Measurements from ENCODE around the gene APOBEC3B.
A peak's percentile ranks its signal among the peaks of the same experiment; 100 is the strongest.
"Not testable (repeated sequence)": the region's sequence is repeated elsewhere in the genome, so short reads cannot be mapped to it uniquely, and the experiment has no call there.

APOBEC3B gene

DNA sequence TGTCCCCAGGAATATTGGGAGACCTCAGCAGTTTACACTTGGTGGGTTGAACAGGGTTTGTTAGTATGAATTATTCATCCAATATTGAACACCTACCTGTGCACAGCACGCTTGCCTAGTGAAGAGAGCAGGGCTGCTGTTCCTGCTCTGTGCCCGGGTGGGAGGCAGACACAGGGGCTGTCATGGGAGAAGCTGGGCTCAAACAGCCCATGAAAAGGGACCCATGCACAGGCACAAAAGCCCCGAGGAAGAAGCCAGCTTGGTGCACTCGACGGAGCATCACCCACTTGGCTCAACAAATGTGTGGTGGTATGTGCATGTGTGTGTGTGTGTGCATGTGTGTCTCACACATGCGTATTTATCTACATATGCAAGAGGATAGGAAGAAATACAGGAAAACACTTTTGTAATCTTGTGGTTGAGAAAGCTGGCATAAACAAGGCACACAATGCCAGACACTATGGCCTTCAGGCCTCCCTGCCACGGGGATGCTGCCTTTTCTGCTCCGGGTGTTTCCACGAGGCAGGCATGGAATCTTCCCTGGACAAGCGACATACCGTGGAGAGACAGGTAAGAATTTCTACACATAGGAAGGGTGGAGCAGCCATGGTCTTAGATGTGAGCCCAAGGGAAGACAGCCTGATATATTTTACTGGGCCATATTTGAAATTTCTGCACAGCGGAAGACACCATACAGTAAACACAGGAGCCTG is 29.7 kb upstream of the APOBEC3B start:
- DNase-seq, result peak; percentile 45

DNA sequence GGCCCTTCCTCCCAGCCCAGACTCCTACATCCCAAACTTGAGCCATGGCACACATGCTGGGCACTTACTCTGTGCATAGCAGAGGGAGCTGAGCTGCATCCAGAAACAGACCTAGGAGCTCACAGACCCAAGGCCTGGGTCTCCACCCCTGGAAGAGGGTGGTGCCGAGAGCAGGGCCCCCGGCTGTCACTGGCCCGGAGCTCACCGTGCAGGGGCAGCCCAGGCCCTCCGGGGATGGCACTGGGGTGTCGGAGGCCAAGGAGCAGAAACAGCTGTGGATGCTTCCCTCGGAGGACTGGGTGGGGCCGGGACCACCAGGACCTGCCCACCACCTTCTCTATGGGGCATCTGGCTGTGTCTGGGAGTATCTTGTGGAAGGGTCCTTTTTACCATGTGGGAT is 29.1 kb upstream of the APOBEC3B start:
- no peak for DNase-seq

DNA sequence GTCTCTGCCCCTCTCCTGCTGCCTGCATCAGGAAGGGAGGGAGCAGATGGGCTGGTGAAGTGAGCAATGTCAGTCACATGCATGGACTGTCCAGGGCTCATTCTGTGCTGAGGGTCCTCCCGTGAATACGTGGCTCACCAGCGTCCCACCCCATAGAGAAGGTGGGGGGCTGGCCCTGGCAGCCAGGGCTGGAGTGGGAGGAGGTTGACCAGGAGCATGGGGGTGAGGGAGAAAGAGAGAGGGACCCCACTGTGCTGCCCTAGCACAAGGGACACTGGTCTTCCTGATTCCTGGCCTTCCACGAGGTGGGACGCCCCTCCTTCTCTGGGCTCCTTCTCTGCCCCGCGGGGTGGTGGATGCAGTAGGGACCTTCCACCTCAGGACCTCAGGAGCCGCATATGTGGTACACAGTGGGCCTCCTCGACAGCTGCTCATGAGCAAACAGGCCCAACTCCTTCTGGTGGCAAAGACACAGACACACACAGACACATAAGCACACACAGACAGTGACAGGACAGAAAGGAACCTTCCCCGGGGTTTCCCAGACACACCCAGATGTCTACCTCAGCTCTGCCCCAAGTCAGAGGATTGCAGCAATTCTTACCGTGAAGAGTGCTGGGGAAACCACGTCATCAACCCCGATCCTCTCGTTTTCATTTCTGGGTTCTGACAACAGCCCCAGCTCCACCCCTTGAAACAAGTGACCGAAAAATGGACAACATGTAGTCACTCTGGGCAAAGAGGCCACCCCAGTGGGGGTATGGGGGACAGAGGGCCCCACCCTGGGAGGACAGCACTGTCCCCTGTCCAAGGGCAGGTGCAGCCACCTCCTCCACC is 28.4 kb upstream of the APOBEC3B start:
- no peak for DNase-seq

DNA sequence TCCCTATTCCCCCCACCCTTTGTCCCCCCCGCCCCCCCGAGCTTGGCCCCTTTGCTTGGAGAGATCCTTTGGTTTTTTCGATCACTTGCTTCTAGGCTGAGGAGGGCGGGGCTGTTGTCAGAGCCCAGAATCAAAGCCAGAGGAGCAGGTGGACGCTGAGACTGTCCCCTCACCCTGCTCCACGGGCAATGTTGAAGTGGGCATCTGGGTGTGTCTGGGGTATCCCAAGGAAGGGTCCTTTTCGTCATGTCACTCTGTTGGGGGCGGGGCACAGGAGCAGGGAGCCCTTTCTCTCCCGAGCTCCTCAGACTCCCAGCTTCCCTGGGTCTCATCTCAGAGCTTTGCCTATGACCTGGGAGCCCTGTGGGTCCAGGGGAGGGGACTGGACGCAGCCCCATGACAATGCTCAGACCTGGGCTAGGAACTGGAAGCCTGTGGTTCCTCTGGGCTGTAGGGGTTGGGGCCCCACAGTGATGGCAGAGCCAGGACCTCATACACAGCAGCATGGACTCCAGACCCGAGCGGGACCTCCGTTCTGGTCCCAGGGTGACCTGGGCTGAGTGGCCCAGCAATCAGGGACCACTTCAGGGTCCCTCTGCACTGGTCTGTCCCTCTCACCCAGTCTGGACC is 27.6 kb upstream of the APOBEC3B start:
- DNase-seq, result no peak

DNA sequence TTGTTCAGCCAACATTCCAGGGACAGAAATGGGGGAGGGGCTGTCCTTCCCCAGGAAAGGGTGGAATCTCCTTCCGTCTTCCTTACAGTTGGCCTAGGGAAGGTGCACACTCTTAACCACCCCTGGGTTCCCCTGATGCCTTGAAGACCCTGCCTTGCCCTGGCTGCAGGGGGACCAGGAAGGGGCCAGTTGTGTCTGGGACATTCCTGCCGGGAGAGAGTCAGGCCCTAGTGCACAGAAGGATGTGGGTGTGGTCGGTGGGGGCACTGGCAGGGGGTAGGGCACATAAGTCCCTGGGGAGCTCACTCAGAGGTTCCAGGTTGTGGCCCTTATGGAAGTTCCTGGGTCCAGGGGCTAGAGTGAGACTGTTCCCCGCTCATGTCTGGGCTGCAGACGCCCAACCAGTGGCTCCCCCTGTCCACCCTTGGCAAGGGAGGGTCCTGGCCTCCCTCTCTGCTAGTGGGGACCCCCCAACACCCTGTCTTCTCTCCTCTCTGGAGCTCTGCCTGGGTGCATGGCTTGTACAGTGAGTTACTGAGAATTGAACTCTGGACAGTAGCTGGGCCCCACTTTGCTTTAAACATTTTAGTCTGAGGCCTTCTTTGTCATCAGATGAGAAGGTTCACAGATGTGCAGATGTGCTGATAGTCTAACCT is 26.8 kb upstream of the APOBEC3B start:
- DNase-seq, result no peak

DNA sequence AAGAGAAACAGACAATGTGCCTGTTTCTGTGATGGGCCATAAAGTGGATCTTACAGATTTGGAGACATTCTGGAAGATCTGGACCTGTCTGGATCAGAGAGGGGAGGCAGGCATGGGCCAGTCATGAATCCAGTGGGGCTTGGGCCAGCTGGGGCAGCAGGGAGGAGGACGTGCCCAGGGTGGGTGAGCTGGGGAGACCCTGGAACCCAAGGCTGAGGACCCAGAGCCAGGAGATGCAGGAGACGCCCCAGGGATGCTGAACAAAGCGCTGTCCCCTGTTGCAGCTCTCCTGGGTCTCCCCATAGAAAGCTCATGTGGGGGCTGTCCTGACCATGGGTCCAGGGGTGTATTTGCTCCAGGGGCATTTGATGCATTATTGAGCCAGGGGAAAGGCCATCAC is 26.2 kb upstream of the APOBEC3B start:
- DNase-seq, result no peak

DNA sequence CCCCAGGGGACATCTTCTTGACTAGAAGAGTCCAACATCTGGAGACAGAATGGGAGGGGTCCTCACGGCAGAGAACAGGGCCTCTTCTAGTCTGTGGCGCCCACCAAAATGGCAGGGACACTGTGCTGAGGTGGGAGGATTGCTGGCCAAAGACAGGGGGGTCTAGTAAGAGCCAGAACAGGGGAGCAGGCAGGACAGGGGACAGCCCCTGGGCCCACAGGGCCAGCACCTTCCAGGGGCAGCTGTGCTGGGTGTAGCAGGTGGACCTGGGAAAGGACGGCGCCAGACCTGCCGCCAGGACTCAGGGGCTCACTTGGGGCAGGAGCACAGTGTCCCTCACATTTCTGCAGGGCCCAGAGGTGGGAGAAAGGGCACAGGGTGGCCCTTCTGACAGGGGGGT is 25.6 kb upstream of the APOBEC3B start:
- DNase-seq, result no peak

DNA sequence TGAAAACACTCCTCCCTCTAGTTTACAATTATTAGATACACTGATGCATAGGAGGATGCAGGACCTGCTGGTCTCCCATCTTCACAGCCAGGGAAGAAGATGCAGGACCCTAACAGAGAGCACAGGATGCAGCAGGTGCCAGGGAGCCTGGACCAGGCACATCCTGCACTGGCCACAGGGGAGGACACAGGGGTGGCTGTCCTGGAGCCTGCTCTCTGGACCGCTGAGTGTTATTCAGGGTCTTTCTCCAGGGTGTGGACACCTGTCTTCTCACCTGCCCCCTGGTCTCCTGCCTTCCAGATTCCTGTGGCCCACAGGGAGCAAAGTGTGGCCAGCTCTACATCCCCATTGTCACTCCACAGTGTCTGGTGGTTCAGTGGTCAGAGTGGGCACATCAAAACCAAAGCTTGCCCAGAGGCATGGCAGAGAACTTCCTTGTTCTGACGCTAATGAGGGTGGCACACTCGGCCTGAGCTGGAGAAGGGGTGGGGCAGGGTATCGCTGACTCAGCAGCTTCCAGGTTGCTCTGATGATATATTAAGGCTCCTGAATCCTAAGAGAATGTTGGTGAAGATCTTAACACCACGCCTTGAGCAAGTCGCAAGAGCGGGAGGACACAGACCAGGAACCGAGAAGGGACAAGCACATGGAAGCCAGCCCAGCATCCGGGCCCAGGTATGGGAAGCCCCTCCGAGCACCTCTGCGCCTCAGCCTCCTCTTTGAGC is 24.9 kb upstream of the APOBEC3B start, which contains the start of gene APOBEC3A:
APOBEC3A (plus strand) TSS at position 564 of the 725 bp plus-strand sequence; CDS start at position 647, 83 bp downstream.
- DNase-seq, result no peak

DNA sequence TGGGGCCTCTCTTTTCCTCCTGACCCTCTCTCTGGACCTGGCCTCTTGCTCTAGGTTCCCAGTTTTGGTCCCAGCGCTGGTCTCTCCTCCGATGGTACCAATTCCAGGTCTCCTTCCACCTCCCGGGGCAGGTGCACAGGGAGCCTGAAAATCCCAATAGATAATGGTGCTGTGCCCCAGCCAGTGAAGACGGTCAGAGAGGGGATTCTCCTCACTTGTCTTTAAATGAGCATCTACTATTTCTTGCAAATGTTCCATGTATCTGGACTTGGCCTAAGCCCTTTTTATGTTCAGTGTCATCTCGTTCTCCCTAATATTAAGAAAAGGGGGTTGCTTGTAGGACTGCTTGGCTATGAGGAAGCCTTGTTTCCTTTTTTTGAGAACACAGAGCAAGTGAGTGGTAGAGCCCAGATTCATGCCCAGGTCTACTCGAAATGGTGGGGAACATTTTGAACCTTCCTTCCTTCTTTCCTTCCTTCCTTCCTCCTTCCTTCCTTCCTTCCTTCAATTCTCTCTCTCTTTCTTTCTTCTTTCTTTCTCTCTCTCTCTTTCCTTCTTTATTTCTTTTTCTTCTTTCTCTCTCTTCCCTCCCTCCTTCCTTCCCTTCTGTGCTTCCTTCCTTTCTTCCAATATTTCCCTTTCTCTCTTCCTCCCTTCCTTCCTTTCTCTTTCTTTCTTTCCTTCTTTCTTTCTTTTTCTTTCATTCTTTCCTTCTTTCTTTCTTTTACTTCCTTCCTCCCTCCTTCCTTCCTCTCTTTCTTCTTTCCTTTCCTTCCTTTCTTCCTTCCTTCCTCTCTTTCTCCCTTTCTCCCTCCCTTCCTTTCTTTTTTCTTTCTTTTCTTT is 24.1 kb upstream of the APOBEC3B start:
- DNase-seq, result no peak

DNA sequence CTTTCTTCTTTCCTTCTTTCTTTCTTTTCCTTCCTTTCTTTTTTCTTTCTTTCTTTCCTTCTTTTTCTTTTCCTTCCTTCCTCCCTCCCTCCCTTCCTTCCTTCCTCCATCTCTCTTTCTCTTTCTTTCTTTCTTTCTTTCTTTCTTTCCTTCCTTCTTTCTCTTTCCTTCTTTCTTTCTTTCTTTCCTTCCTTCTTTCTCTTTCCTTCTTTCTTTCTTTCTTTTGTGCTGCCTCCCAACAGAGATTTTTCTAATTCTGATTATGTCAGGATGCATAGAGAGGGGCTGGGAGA is 23.6 kb upstream of the APOBEC3B start:
- DNase-seq, result not testable (repeated sequence)

DNA sequence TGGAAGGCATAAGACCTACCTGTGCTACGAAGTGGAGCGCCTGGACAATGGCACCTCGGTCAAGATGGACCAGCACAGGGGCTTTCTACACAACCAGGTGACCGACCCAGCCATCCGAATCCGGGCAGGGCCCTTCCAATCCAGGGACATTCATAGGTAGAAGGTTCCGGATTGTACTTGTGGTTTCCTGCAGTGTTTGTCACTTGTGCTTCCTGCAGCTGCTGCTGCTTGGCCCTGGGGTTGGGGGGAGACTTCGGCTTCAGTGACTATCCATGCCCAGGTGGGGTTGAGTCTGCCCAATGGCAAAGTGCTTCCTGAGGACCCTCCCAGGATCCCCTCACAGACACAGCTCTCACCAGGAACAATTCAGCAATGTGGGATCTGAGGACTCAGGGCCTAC is 22.6 kb upstream of the APOBEC3B start:
- DNase-seq, result no peak

DNA sequence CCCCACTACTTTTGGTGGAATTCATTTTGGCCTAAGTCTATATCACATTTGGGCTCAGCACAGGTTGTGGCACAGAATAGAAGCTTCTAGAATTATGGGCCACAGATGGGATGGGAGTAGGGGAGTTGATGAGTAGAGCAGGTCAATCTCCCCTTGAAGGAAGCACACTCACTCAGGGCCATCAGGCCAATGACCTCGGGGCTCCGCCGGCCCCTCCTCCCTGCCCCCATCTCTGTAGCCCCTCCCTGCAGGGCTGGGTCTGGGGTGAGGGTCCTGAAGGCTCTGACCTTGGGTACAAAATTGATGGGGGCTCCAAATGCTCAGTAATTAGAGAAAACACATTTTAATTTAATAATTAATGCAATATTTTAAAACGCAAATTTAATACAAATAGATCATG is 21.5 kb upstream of the APOBEC3B start:
- DNase-seq, result not testable (repeated sequence)

DNA sequence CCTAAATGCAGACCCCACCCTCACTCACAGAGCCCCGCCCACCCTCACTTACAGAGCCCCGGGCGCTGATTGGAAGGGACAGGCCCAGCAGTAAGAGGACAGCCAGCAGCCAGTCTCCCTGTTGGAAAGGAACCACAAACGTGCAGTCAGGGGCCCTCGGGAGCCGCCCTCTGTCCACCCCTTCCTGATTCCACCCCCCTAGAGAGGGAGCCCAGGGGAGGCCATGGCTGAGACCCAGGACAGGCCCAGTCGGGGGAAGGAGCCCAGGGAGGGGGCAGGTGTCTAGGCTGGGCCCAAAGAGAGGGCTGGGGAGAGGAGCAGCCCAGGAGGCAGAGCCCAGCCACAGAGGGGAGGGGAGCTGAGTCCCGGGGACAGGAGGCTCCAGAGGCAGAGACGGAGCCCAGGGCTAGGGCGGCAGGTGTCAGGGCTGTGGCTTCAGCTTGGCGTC is 18.8 kb upstream of the APOBEC3B start:
- DNase-seq, result not testable (repeated sequence)

DNA sequence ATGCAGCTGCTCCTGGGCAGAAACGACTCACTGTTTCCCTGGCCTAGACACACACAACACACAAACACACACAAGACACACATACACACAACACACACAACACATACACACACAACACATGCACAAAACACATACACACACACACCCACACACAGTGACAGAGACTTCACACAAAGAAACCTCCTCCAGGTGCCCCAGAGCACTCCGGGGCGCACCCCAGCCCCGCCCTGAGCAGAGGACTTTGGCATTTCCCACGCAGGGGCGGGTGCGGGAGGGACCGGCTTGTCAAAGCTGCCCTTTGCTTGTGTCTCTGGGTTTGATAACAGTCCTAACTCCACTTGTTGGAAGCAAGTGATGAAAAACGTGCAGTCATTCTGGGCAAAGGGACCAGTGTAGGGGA is 18.3 kb upstream of the APOBEC3B start:
- no peak for DNase-seq

DNA sequence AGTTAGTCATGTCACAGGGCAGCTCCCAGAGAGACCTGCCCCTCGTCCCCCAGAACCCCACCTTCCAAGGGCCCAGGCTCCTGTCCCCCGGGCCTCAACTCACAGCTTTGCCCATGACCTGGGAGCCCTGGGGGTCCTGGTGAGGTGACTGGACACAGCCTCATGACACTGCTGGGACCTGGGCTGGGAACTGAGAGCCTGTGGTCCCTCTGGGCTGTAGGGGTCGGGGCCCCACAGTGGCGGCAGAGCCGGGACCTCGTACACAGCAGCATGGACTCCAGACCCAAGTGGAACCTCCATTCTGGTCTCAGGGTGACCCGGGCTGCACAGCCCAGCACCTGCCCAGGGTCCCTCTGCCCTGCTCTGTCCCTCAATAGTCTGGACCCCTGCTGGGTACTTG is 17.8 kb upstream of the APOBEC3B start:
- DNase-seq, result no peak

DNA sequence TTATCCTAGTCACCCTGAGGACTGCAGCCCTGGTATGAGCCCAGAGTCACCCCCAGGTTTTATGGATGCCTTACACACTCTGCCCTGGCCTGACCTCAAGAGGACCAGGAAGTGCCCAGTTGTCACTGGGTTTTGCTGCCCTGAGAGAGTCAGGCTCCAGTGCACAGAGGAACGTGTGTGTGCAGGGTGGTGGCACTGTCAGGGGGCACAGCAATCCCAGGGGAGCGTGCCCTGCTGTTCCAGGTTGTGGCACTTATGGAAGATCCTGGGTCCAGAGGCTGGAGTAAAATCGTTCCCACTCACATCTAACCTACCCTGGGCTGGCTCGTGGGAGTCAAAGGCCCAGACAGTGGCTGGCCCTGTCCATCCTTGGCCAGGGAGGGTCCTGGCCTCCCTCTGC is 17.2 kb upstream of the APOBEC3B start:
- no peak for DNase-seq

DNA sequence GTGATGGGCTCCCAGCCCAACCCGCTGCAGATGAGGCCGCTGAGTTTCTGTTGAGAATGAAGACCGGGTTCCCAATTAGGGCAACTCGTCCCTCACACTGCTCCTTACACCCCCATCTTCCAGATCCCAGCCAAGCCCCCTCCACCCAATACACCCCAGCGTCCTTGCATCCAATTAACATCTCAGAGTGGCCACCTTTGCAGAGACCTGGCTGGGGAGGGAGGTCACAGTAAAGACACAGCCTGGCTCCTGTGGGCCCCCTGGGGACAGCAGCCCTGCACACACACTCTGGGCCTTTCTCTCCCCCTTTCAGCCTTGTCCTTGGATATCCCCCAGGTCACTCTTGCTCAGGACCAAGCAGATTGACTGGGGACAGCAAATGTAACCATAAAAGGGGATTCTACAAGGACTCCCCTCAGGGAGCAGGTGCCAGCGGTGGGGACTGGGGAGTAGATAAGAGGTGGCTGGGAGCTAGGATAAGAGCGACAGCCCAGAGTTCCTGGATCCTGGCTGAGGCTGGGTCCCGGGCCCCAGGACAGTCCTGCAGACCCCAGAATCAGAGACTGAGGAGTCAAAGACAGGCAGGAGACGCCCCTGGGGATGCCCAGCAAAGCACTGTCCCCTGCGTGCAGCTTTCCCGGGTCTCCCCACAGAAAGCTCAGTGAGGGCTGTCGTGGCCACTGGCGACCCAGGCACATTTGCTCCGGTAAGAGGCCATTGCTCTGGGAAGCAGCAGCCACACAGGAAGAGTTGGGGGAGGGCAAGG is 16.4 kb upstream of the APOBEC3B start:
- DNase-seq, result no peak

DNA sequence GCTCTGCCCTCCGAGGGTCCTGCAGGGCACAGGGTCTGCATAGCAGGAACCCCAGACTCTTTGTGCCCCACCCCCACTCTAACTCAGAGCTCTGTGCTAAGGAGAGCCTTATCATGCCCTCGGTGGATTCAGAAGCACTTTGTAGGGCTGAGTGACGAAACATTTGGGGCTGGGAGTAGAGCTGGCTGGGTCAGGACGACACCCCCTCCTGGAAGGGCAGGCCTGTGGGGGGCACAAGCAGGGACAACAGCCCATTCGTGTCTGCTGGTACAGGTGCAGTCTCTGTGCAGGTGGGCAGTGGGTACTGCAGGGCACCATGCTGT is 15.8 kb upstream of the APOBEC3B start:
- no peak for DNase-seq

DNA sequence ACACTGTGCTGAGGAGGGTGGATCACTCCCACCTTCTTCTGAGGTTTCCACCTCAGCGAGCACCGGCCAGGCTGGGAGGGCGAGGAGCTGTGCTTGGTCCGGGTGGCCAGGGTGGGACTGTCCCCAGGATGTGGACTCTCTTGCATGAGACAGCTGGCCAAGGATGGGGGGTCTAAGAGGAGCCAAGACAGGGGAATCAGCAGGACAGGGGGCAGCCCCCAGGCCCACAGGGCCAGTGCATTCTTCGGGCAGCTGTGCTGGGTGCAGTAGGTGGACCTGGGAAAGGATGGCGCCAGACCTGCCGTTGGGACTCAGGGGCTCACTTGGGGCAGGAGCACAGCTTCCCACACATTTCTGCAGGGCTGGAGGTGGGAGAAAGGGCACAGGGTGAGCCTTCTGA is 15.2 kb upstream of the APOBEC3B start:
- no peak for DNase-seq

DNA sequence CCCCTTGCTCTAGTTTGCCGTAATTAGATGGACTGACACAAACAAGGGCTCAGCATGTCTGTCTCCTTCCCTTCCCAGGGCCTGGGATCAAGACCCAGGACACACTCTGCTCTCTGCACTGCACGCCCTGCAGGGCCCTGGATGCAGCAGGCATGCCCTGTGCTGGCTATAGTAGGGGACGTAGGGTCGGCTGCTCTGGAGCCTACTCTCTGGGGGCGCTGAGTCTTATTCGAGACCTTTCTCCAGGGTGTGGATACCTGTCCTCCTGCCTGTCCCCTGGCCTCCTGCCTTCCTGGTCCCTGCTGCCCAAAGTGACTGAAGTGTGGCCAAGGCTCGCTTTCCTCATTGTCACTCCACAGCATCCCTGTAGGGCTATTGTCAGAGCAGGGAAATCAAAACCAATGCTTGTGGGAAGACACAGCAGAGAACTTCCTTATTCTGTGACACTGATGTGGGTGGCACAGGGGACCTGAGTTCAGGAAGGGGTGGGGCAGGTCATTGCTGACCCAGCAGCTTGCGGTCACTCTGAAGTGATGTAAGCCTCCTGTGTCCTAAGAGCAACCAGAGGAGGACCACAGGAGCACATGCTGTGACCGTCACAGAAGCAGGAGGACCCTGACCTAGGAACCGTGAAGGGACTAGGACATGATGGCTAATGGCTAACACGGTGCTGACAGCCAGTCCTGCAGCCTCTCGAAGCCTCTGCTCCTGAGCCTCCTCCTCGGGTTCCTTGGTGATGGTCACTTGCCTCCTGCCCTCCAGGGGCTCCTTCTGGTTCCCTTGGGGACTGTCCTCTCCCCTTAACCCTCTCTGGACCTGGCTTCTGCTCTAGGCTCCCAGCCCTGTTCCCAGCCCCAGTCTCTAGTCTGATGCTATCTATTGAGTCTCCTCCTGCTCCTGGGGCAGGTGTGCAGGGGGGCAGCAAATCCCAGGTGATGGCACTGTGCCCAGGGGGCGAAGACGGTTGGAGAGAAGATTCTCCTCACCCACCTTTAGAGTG is 14.4 kb upstream of the APOBEC3B start:
- no peak for DNase-seq

Data from GF-D8 (cell line).